H1 (cell line): ENCODE results near the gene ARF6. TPM values are rescaled to one million over a fixed set of nuclear protein-coding genes. Genes with fewer than 3 reads are reported as not detected.

Experiments used
- CTCF ChIA-PET: fragments of 300-600 bp; sonication (Branson Sonifier 250); formaldehyde crosslinking; loops from one replicate; lab custom pipeline; 2021; ENCODE audit not compliant: partially characterized antibody; lab: Charles Lee
- POLR2A ChIA-PET: fragments of 300-600 bp; sonication (Branson Sonifier 250); formaldehyde crosslinking; loops from one replicate; lab custom pipeline; 2021; ENCODE audit warnings: inconsistent platforms; ENCODE audit not compliant: partially characterized antibody; lab: Charles Lee
- DNase-seq, 2 experiments: peaks; one replicate each; pipeline versions ENCODE4 v3.0.0 to v3.0.0-alpha.2; 2010 to 2022; ENCODE audit warnings: low spot score in 2 of 2, low read depth in 1 of 2, mixed read lengths in 1 of 2
- FAIRE-seq: peaks from 2 replicates; lab custom pipeline; 2011; peaks lifted over from hg19 to GRCh38; lab: Jason Lieb, UNC
- H2AFZ ChIP-seq: 2 replicates; pipeline ENCODE4 v1.8.1; 2012; ENCODE audit warnings: low read length, inconsistent platforms
- H2AK5ac ChIP-seq: 2 replicates; pipeline ENCODE4 v1.6.1; 2013; ENCODE audit warnings: low read depth, low read length
- H2BK120ac ChIP-seq: replicated peaks from 2 replicates; pipeline ENCODE3; 2013; ENCODE audit warnings: low read depth, low read length, inconsistent platforms
- H2BK12ac ChIP-seq: 2 replicates; pipeline ENCODE4 v1.6.1; 2013; ENCODE audit warnings: low read depth, low read length
- H2BK15ac ChIP-seq: 2 replicates; pipeline ENCODE4 v1.6.1; 2013; ENCODE audit warnings: low read length
- H2BK20ac ChIP-seq: 2 replicates; pipeline ENCODE4 v1.6.1; 2013; ENCODE audit warnings: low read length
- H2BK5ac ChIP-seq: 2 replicates; pipeline ENCODE4 v1.6.1; 2013; ENCODE audit warnings: low read depth, low read length
- H3K14ac ChIP-seq: 2 replicates; pipeline ENCODE4 v1.6.1; 2013; ENCODE audit warnings: inconsistent platforms; ENCODE audit not compliant: insufficient read length
- H3K18ac ChIP-seq: 2 replicates; pipeline ENCODE4 v1.6.1; 2013; ENCODE audit warnings: low read length; ENCODE audit errors: extremely low read depth
- H3K23ac ChIP-seq: 2 replicates; pipeline ENCODE4 v1.6.1; 2013; ENCODE audit warnings: inconsistent platforms; ENCODE audit not compliant: insufficient read length
- H3K23me2 ChIP-seq: 2 replicates; pipeline ENCODE4 v1.6.1; 2013; ENCODE audit warnings: low read depth, low read length
- H3K27ac ChIP-seq: 2 replicates; pipeline ENCODE4 v1.6.1; 2011; ENCODE audit warnings: low read depth, low read length, inconsistent platforms
- H3K27me3 ChIP-seq, 4 experiments: replicated peaks in 1 of 4; 1 replicate in 1 of 4; 2 replicates in 3 of 4; pipeline versions ENCODE4 v1.6.1 to v1.8.1; 2011 to 2013; ENCODE audit warnings: low read length in 3 of 4, mild to moderate bottlenecking in 3 of 4, inconsistent platforms in 2 of 4, mixed read lengths in 2 of 4, moderate library complexity in 1 of 4; ENCODE audit not compliant: control insufficient read depth in 3 of 4, insufficient read depth in 3 of 4; ENCODE audit errors: extremely low read depth in 1 of 4
- H3K36me3 ChIP-seq, 4 experiments: 2 replicates each; pipeline versions ENCODE4 v1.6.1 to v1.8.1; 2011 to 2013; ENCODE audit warnings: mild to moderate bottlenecking in 4 of 4, low read length in 3 of 4, moderate library complexity in 2 of 4, control low read depth in 1 of 4, inconsistent platforms in 1 of 4; ENCODE audit not compliant: insufficient read depth in 4 of 4, control insufficient read depth in 2 of 4
- H3K4ac ChIP-seq: replicated peaks from 2 replicates; pipeline ENCODE3; 2013; ENCODE audit warnings: low read length, low read depth, mixed read lengths, inconsistent platforms; ENCODE audit not compliant: insufficient read length
- H3K4me1 ChIP-seq, 4 experiments: replicated peaks in 1 of 4; 1 replicate in 1 of 4; 2 replicates in 3 of 4; pipeline versions ENCODE4 v1.6.1 to v1.8.1; 2011 to 2013; ENCODE audit warnings: low read length in 3 of 4, inconsistent platforms in 2 of 4, mixed read lengths in 1 of 4; ENCODE audit not compliant: insufficient read depth in 4 of 4, control insufficient read depth in 3 of 4
- H3K4me2 ChIP-seq, 2 experiments: 2 replicates each; pipeline versions ENCODE4 v1.6.1 to v1.8.1; 2011 to 2013; ENCODE audit warnings: low read depth in 2 of 2, low read length in 2 of 2, control low read depth in 1 of 2, inconsistent platforms in 1 of 2, mild to moderate bottlenecking in 1 of 2; ENCODE audit not compliant: insufficient read depth in 1 of 2
- H3K4me3 ChIP-seq, 4 experiments: fragments of 200-600, 300-600 bp in 1 of 4; sonication (generic), shearing (Covaris generic), sonication (Bioruptor Twin) in 1 of 4; 2 replicates each; pipeline versions ENCODE4 v1.5.1 to v1.8.1; 2011 to 2016; ENCODE audit warnings: low read length in 4 of 4, low read depth in 3 of 4, control low read depth in 2 of 4, inconsistent platforms in 2 of 4, mild to moderate bottlenecking in 2 of 4, mixed read lengths in 1 of 4, moderate library complexity in 1 of 4; ENCODE audit not compliant: insufficient read depth in 2 of 4; ENCODE audit errors: extremely low read depth in 1 of 4
- H3K56ac ChIP-seq: replicated peaks from 2 replicates; pipeline ENCODE3; 2013; ENCODE audit warnings: low read depth, mild to moderate bottlenecking, mixed read lengths, low read length, inconsistent platforms; ENCODE audit not compliant: insufficient read length
- H3K79me1 ChIP-seq: 2 replicates; pipeline ENCODE4 v1.6.1; 2013; ENCODE audit warnings: low read depth, low read length, control low read depth
- H3K79me2 ChIP-seq, 2 experiments: 2 replicates each; pipeline versions ENCODE4 v1.6.1 to v1.8.1; 2012 to 2013; ENCODE audit warnings: low read length in 2 of 2, mild to moderate bottlenecking in 2 of 2, inconsistent platforms in 1 of 2; ENCODE audit not compliant: insufficient read depth in 2 of 2, control insufficient read depth in 1 of 2
- H3K9ac ChIP-seq, 4 experiments: replicated peaks in 1 of 4; 1 replicate in 1 of 4; 2 replicates in 3 of 4; pipeline versions ENCODE4 v1.6.1 to v1.8.1; 2011 to 2013; ENCODE audit warnings: low read depth in 3 of 4, low read length in 3 of 4, control low read depth in 2 of 4, mild to moderate bottlenecking in 2 of 4, moderate library complexity in 2 of 4, inconsistent platforms in 1 of 4; ENCODE audit errors: extremely low read depth in 1 of 4
- H3K9me3 ChIP-seq, 2 experiments: 2 replicates each; pipeline versions ENCODE4 v1.6.1 to v1.8.1; 2012 to 2013; ENCODE audit warnings: mild to moderate bottlenecking in 2 of 2, moderate library complexity in 2 of 2, control low read depth in 1 of 2, inconsistent platforms in 1 of 2, low read depth in 1 of 2, low read length in 1 of 2, mixed read lengths in 1 of 2; ENCODE audit not compliant: insufficient read depth in 2 of 2
- H4K20me1 ChIP-seq, 2 experiments: replicated peaks in 1 of 2; 2 replicates each; pipeline versions ENCODE3 to v1.8.1; 2011 to 2013; ENCODE audit warnings: inconsistent platforms in 2 of 2, low read length in 2 of 2, mild to moderate bottlenecking in 1 of 2; ENCODE audit not compliant: insufficient read depth in 2 of 2, control insufficient read depth in 1 of 2
- H4K5ac ChIP-seq: 2 replicates; pipeline ENCODE4 v1.6.1; 2013; ENCODE audit warnings: low read length, low read depth, mixed read lengths, inconsistent platforms; ENCODE audit not compliant: insufficient read length
- H4K8ac ChIP-seq: 2 replicates; pipeline ENCODE4 v1.8.0; 2013; ENCODE audit warnings: mild to moderate bottlenecking, moderate library complexity, low read length, inconsistent platforms; ENCODE audit not compliant: insufficient read depth; ENCODE audit errors: extremely low read depth
- H4K91ac ChIP-seq: replicated peaks from 2 replicates; pipeline ENCODE3; 2013; ENCODE audit warnings: low read length, mixed read lengths, inconsistent platforms; ENCODE audit not compliant: insufficient read length
- ASH2L ChIP-seq: fragments of 200-600, 300-600 bp; sonication (generic); IDR thresholded peaks from one replicate; pipeline ENCODE4 v1.7.1; 2017; ENCODE audit warnings: low read length
- BCL11A ChIP-seq, 2 experiments: IDR thresholded peaks; one replicate each; pipeline ENCODE4 v1.6.1; 2011; ENCODE audit warnings: low read depth in 2 of 2, low read length in 2 of 2, mild to moderate bottlenecking in 2 of 2
- CHD2 ChIP-seq: IDR thresholded peaks from 2 replicates; pipeline ENCODE4 v1.6.1; 2012; ENCODE audit warnings: low read length, improper control_type of control experiment
- CREB1 ChIP-seq: IDR thresholded peaks from 2 replicates; pipeline ENCODE4 v1.6.1; 2012; ENCODE audit warnings: inconsistent platforms
- CTCF ChIP-seq, 3 experiments: IDR thresholded peaks; 1 replicate in 2 of 3; 2 replicates in 1 of 3; pipeline versions ENCODE4 v1.5.1 to v1.6.1; 2011; ENCODE audit warnings: low read length in 3 of 3, mild to moderate bottlenecking in 3 of 3, inconsistent platforms in 2 of 3, low read depth in 1 of 3, moderate library complexity in 1 of 3; ENCODE audit not compliant: insufficient read depth in 1 of 3; ENCODE audit errors: control extremely low read depth in 1 of 3
- EZH2 ChIP-seq: fragments of 200-600 bp; sonication (generic); IDR thresholded peaks from 2 replicates; pipeline ENCODE4 v1.7.1; 2012; ENCODE audit warnings: low read depth, mild to moderate bottlenecking, moderate library complexity, low read length, inconsistent platforms; ENCODE audit not compliant: severe bottlenecking
- FOSL1 ChIP-seq: IDR thresholded peaks from 2 replicates; pipeline ENCODE4 v1.6.1; 2011; ENCODE audit warnings: mild to moderate bottlenecking, low read depth, low read length, moderate library complexity; ENCODE audit not compliant: insufficient read depth
- SIRT6 ChIP-seq: IDR thresholded peaks from one replicate; pipeline ENCODE4 v1.7.1; 2012; ENCODE audit warnings: low read length, inconsistent platforms
- TAF1 ChIP-seq: IDR thresholded peaks from 2 replicates; pipeline ENCODE4 v1.6.1; 2011; ENCODE audit warnings: mild to moderate bottlenecking, low read depth, low read length
- TBP ChIP-seq: IDR thresholded peaks from 2 replicates; pipeline ENCODE4 v1.6.1; 2011; ENCODE audit warnings: low read depth, low read length, improper control_type of control experiment
- ZNF274 ChIP-seq: IDR thresholded peaks from 2 replicates; pipeline ENCODE4 v1.7.0; 2012; ENCODE audit warnings: low read length, borderline replicate concordance; ENCODE audit errors: extremely low read depth
- WGBS, 2 experiments: shearing (Covaris generic) in 1 of 2; methylation state at CpG; one replicate each; pipeline versions ENCODE4 v1.1.6 to v1.1.7; 2013 to 2015; ENCODE audit warnings: low lambda C conversion rate in 2 of 2, mixed read lengths in 2 of 2, inconsistent platforms in 1 of 2, low coverage in 1 of 2, missing lambda C conversion rate in 1 of 2; ENCODE audit not compliant: insufficient replicate concordance in 2 of 2, insufficient coverage in 1 of 2, insufficient read length in 1 of 2; ENCODE audit errors: extremely low coverage in 1 of 2, missing lambda C conversion rate in 1 of 2; 5-methylcytosine and 5-hydroxymethylcytosine counted together
- polyA plus RNA-seq, 7 experiments: library from polyadenylated mRNA; depleted of rRNA in 3 of 7; stranded (reverse) in 5 of 7; unstranded in 2 of 7; fragments of >200 nt in 5 of 7; fragments of 200-250 nt in 2 of 7; gene quantifications; 1 replicate in 5 of 7; 2 replicates in 1 of 7; 4 replicates in 1 of 7; pipeline versions ENCODE4 v1.2.1 to v1.2.3, GENCODE V29; 2011 to 2013; ENCODE audit warnings: missing spikeins in 2 of 7, mixed read lengths in 2 of 7
- total RNA-seq: library from RNA; stranded (reverse); fragmentation: NEBNext Ultra II Directional; extraction: Animal tissue kit (Norgen Biotek cat#: 25700); gene quantifications from 2 replicates; pipeline ENCODE4 v1.2.1, GENCODE V29; 2021

ARF6 gene
- total and polyA plus RNA-seq, 2 of the 8 experiments (the other 6 are each of a cell fraction or from before 2014, with no cell fraction given), result 17.2 to 56.7 TPM

- H2AK5ac ChIP-seq, result no peak overlapping the region
- H3K4me1 ChIP-seq, result no peaks in the 10 kb centered on the region
- no peak overlapping the region for H2BK12ac ChIP-seq
- H2BK120ac ChIP-seq, result no peak overlapping the region
- H4K20me1 ChIP-seq, result no peaks in the 10 kb centered on the region
- no peak overlapping the region for H3K23ac ChIP-seq
- no peak overlapping the region for H4K5ac ChIP-seq
- H3K18ac ChIP-seq, result no peak overlapping the region
- no peak for TF ChIP-seq CREB1
- TF ChIP-seq BCL11A (IDR thresholded peaks at IDR 0.05; ENCODE audit: low read depth in 2 of 2, low read length in 2 of 2), result no peak
- no peak for TF ChIP-seq ASH2L
- no peak for TF ChIP-seq CTCF (IDR thresholded peaks at IDR 0.05; ENCODE audit: control extremely low read depth in 1 of 3, insufficient read depth in 1 of 3, low read depth in 1 of 3, low read length in 3 of 3)
- TF ChIP-seq TBP, result no peak
- TF ChIP-seq EZH2, result no peak
- no peak for TF ChIP-seq TAF1
- TF ChIP-seq FOSL1, result no peak
- no peak for TF ChIP-seq ZNF274
- TF ChIP-seq CHD2, result no peak
- no peak for TF ChIP-seq SIRT6
- no peaks in the 10 kb centered on the region for H3K79me1 ChIP-seq
- H3K56ac ChIP-seq, result no peak overlapping the region
- no peak overlapping the region for H3K9ac ChIP-seq
- no peaks in the 10 kb centered on the region for H3K27me3 ChIP-seq
- no peaks in the 10 kb centered on the region for H3K79me2 ChIP-seq
- no peak overlapping the region for H3K4me2 ChIP-seq
- ChIA-PET CTCF (interaction anchor here (0.8 to 1.4 kb wide), 2 partner anchors 11 to 24 kb away, joined by 3 to 4 read pairs; no protein-coding TSS in a partner anchor), POLR2A (interaction anchor here (1.0 kb wide), 1 partner anchor 10 kb away, joined by 3 read pairs; no protein-coding TSS in a partner anchor)
- H3K14ac ChIP-seq, result no peak overlapping the region
- H2BK20ac ChIP-seq, result no peak overlapping the region
- 84% methylated on average over 6 of the region's 6 CpGs; no CpG with 5 or more reads in 1 of the 2 experiments for WGBS, 2 experiments
- H3K27ac ChIP-seq, result no peak overlapping the region
- H2AFZ ChIP-seq, result no peak overlapping the region
- no peak overlapping the region for H2BK5ac ChIP-seq
- H4K8ac ChIP-seq, result no peak overlapping the region
- H3K4me3 ChIP-seq, result no peak overlapping the region
- no peaks in the 10 kb centered on the region for H3K23me2 ChIP-seq
- H2BK15ac ChIP-seq, result no peak overlapping the region
- H3K4ac ChIP-seq, result no peak overlapping the region
- no peak for FAIRE-seq
- H4K91ac ChIP-seq, result no peak overlapping the region
- no peak for DNase-seq
- no peaks in the 10 kb centered on the region for H3K36me3 ChIP-seq
- H3K9me3 ChIP-seq, result 0 out of 4 replicates have a peak, but pooled peaks cover 0 to 7% of the 10 kb centered on the region in 2 experiments
These were observed 47.1 kb downstream of the ARF6 start for GRCh38 chr14:49939884-49940510.
